GM19468 (cell line): ENCODE results near the gene TMEM59.

Source experiments
- ATAC-seq: cut with Tn5 transposase; IDR thresholded peaks from one replicate; pipeline ENCODE4 v1.9.1; 2021; ENCODE audit warnings: mild to moderate bottlenecking, moderate library complexity, moderate number of reproducible peaks; ENCODE audit not compliant: unreplicated experiment; ENCODE audit errors: extremely low read depth

The TMEM59 gene

GRCh38 chr1:53992085-53992874 lies 60.7 kb downstream of the TMEM59 start:
- ATAC-seq, result no peak

- no peak for ATAC-seq
These were observed 65.1 kb downstream of the TMEM59 start for GRCh38 chr1:53987880-53988279.

GRCh38 chr1:53986458-53986857 lies 66.5 kb downstream of the TMEM59 start:
- no peak for ATAC-seq

- no peak for ATAC-seq
These were observed 68.3 kb downstream of the TMEM59 start for GRCh38 chr1:53984726-53985125.

DNA sequence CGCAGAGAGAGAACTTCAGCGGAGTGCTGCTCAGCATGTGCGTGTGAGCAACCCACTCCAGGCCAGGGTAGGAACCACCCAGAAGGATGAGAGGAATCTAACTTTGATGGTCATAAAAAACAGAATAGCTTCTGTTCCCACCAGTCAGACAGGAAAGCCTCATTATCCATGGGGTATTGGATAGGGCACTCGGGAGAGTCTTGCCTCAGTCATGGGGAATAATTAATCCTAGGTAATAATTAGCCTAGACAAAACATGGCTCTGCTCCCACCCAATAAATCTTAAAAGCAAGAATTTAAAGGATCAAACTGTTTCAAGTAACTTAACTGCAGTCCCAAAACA lies 70.3 kb downstream of the TMEM59 start:
- no peak for ATAC-seq

GRCh38 chr1:53982034-53982762 lies 70.8 kb downstream of the TMEM59 start:
- no peak for ATAC-seq

DNA sequence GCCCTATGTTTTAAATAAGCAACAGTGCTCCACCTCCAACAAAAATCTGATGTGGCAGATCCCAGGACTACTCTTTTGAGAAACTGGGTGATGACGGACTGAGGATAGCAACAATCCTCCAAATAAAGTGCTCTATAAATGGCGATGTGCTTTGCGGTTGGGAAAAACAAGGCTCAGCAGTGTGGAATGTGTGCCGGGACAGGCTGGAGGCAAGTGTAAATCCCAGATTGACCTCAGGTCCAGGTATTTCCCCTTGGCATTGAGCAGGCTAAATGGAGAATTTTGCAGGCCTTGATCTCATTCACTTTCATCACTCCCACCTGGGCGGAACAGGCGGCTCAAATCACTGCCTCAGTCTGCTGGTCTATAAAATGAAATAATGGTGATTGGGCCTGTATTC lies 71.8 kb downstream of the TMEM59 start:
- ATAC-seq, result no peak

GRCh38 chr1:53979712-53980450 lies 73.1 kb downstream of the TMEM59 start:
- ATAC-seq, result no peak
